Fibroblast of villous mesenchyme (primary cell): Measurements from ENCODE around the gene CACNA1G. TPM values are rescaled to one million over a fixed set of nuclear protein-coding genes. Genes with fewer than 3 reads are reported as not detected.

ENCODE experiments used
- DNase-seq: peaks from one replicate; pipeline ENCODE4 v3.0.0-alpha.2; 2010; ENCODE audit warnings: low read depth
- H3K4me3 ChIP-seq: 2 replicates; pipeline ENCODE4 v1.5.1; 2011; ENCODE audit warnings: low read depth, mild to moderate bottlenecking, low read length
- CTCF ChIP-seq: IDR thresholded peaks from 2 replicates; pipeline ENCODE4 v1.5.1; 2012; ENCODE audit warnings: low read depth, mild to moderate bottlenecking, low read length; ENCODE audit not compliant: insufficient read depth
- total RNA-seq: library from RNA; depleted of rRNA; stranded (reverse); fragments of >200 nt; gene quantifications from 2 replicates; pipeline ENCODE4 v1.2.3, GENCODE V29; 2012

CACNA1G gene
- total RNA-seq, 1 donor: 0.43 TPM

GRCh38 chr17:50547035-50547735 lies 13.3 kb upstream of the CACNA1G start, which contains the start of gene SPATA20:
Gene SPATA20, plus strand, starts transcription at chr17:50547174. Its CDS starts 35 bp downstream, at chr17:50547209.
- H3K4me3 ChIP-seq: peak within 1 kb of the TSS; percentile 73
- peak; percentile 92 for DNase-seq
- peak; percentile 95 for TF ChIP-seq CTCF

DNA sequence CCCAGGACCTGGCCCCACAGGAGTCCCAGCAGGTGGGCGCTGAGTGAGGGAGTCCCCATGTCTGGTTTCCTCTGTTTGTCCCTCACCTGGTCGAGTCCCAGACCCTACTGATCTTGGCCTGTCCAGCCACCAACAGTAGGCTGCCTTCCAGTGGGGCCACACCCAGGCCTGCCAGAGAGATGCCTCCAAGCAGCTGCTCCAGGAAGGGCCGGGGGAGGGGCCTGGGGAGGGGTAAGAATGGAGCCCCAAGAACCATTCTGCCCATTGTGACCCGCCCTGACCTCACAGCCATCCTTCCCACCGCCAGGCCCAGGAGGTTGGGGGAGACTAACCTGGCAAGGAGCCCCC lies 12.8 kb upstream of the CACNA1G start:
- H3K4me3 ChIP-seq: peak overlapping the region; percentile 73
- DNase-seq: no peak
- no peak for TF ChIP-seq CTCF

GRCh38 chr17:50548831-50549230 lies 11.7 kb upstream of the CACNA1G start:
- TF ChIP-seq CTCF: no peak
- H3K4me3 ChIP-seq: no peak overlapping the region
- DNase-seq: no peak

DNA sequence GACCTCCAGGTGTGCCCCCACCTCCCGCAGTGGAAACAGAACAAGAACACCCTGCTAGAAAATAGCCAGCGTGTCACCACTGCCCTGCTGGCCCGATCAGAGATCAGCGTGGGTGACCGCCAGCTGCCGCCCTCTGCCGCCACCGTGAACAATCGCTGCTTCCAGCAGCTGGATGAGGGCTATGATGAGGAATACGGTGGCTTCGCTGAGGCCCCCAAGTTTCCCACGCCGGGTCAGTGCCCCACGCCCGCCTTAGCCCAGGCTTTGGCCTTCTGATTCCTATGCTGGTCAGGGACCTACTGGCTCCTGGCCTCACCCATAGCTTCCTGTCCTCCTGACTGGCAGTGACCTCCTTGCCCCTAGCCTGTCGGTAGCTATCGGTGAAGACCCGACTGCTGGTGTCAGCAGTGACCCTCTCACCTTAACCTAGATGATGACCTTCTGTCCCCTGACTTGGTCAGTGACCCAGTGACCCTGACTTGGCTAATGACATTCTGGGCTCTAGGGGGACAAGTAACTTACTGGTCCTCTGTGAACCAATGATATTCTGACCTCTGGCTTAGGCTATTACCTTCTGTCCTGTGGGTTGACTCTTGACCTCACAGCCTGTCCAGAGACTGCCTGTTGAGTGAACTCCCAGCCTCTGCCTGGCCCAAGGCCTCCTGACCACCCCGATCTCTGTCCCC lies 11.1 kb upstream of the CACNA1G start:
- no peak for TF ChIP-seq CTCF
- no peak overlapping the region for H3K4me3 ChIP-seq
- no peak for DNase-seq

DNA sequence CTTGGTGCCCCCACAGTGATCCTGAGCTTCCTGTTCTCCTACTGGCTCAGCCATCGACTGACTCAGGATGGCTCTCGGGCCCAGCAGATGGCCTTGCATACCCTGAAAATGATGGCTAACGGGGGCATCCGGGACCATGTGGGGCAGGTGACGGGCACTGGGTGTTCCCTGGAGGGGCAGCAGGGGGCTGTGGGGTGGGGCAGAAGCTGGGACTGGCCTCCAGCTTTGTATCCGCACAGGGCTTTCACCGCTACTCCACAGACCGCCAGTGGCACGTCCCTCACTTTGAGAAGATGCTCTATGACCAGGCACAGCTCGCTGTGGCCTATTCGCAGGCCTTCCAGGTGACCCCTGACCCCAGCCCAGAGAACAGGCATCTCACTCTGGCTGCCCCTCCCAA lies 10.5 kb upstream of the CACNA1G start:
- H3K4me3 ChIP-seq: no peak overlapping the region
- DNase-seq: no peak
- TF ChIP-seq CTCF: no peak

- no peak overlapping the region for H3K4me3 ChIP-seq
- peak; percentile 87 for DNase-seq
- peak; percentile 90 for TF ChIP-seq CTCF
Observed at GRCh38 chr17:50550661-50551432, 9.7 kb upstream of the CACNA1G start.
